MM.1S (cell line): Measurements from ENCODE around the gene STK4.

Experiments
- EZH2 ChIP-seq: fragments of 300-600 bp; sonication (generic); optimal IDR thresholded peaks from 2 replicates; pipeline ENCODE3; 2017; ENCODE audit warnings: low read depth, mild to moderate bottlenecking, antibody characterized with exemption, low read length, mixed read lengths
- TF ChIP-seq, protein P1 (sequence below): fragments of 300-600 bp; sonication (generic); IDR thresholded peaks from 2 replicates; pipeline ENCODE4 v1.5.1; 2016; ENCODE audit warnings: antibody characterized with exemption, low read length, mixed read lengths

- no peak for TF ChIP-seq EZH2
- TF ChIP-seq, protein P1, sequence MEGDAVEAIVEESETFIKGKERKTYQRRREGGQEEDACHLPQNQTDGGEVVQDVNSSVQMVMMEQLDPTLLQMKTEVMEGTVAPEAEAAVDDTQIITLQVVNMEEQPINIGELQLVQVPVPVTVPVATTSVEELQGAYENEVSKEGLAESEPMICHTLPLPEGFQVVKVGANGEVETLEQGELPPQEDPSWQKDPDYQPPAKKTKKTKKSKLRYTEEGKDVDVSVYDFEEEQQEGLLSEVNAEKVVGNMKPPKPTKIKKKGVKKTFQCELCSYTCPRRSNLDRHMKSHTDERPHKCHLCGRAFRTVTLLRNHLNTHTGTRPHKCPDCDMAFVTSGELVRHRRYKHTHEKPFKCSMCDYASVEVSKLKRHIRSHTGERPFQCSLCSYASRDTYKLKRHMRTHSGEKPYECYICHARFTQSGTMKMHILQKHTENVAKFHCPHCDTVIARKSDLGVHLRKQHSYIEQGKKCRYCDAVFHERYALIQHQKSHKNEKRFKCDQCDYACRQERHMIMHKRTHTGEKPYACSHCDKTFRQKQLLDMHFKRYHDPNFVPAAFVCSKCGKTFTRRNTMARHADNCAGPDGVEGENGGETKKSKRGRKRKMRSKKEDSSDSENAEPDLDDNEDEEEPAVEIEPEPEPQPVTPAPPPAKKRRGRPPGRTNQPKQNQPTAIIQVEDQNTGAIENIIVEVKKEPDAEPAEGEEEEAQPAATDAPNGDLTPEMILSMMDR: no peak
Measured at GRCh38 chr20:45077559-45077958, 111.2 kb downstream of the STK4 start.
